Effector memory CD4-positive, alpha-beta T cell (primary cell): ENCODE measurements around the gene IL1R1.
A peak's percentile ranks its signal among the peaks of the same experiment; 100 is the strongest.
"Not testable (repeated sequence)": the region's sequence is repeated elsewhere in the genome, so short reads cannot be mapped to it uniquely, and the experiment has no call there.

Source experiments
- DNase-seq, 3 donors: peaks; one replicate each; pipeline ENCODE4 v3.0.0-alpha.2; 2020
- H3K27ac ChIP-seq: 2 replicates; pipeline ENCODE4 v1.7.0; 2013; ENCODE audit warnings: mild to moderate bottlenecking, low read length, moderate library complexity; ENCODE audit not compliant: insufficient read depth, poor library complexity, severe bottlenecking
- H3K27me3 ChIP-seq: replicated peaks from 2 replicates; pipeline ENCODE4 v1.7.0; 2013; ENCODE audit warnings: mild to moderate bottlenecking, low read length; ENCODE audit not compliant: insufficient read depth, control insufficient read depth, poor library complexity, severe bottlenecking
- H3K36me3 ChIP-seq: 2 replicates; pipeline ENCODE4 v1.7.0; 2013; ENCODE audit warnings: mild to moderate bottlenecking, low read length, moderate library complexity; ENCODE audit not compliant: control insufficient read depth, insufficient read depth
- H3K4me1 ChIP-seq: 2 replicates; pipeline ENCODE4 v1.7.0; 2013; ENCODE audit warnings: low read length, mild to moderate bottlenecking; ENCODE audit not compliant: control insufficient read depth, insufficient read depth, poor library complexity, severe bottlenecking
- H3K4me3 ChIP-seq: 2 replicates; pipeline ENCODE4 v1.7.0; 2013; ENCODE audit warnings: low read length, low read depth, mild to moderate bottlenecking; ENCODE audit not compliant: insufficient read depth, poor library complexity, severe bottlenecking
- H3K9me3 ChIP-seq: 2 replicates; pipeline ENCODE4 v1.7.0; 2013; ENCODE audit warnings: mild to moderate bottlenecking, low read length, moderate library complexity; ENCODE audit not compliant: control insufficient read depth

Gene IL1R1

GRCh38 chr2:102101849-102102635, 40.5 kb upstream of the IL1R1 start:
- DNase-seq = no peak
- Histone ChIP-seq H3K27me3 (no peaks in the 10 kb centered on the region), H3K9me3 (no peaks in the 10 kb centered on the region), H3K36me3 (no peaks in the 10 kb centered on the region), H3K27ac (no peak overlapping the region), H3K4me3 (no peak overlapping the region), H3K4me1 (no peaks in the 10 kb centered on the region)

DNA sequence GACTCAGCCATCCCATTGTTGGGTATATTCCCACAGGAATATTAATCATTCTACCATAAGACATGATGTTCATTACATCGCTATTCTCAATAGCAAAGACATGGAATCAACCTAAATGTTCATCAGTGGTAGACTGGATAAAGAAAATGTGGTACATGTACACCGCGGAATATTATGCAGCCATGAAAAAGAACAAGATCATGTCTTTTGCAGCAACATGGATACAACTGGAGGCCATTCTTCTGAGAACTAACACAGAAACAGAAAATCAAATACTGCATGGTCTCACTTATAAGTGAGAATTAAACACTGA, 40.0 kb upstream of the IL1R1 start:
- H3K9me3 ChIP-seq, H3K4me1 ChIP-seq, H3K4me3 ChIP-seq, H3K36me3 ChIP-seq, DNase-seq, H3K27ac ChIP-seq, H3K27me3 ChIP-seq: not testable (repeated sequence)

GRCh38 chr2:102103284-102103683, 39.3 kb upstream of the IL1R1 start:
- Histone ChIP-seq H3K27me3 (no peaks in the 10 kb centered on the region), H3K36me3 (no peaks in the 10 kb centered on the region), H3K9me3 (no peaks in the 10 kb centered on the region), H3K27ac (no peak overlapping the region), H3K4me3 (no peak overlapping the region), H3K4me1 (no peaks in the 10 kb centered on the region)
- no peak for DNase-seq

GRCh38 chr2:102103992-102104871, 38.3 kb upstream of the IL1R1 start:
- Histone ChIP-seq H3K36me3 (no peaks in the 10 kb centered on the region), H3K27ac (no peak overlapping the region), H3K9me3 (no peaks in the 10 kb centered on the region), H3K4me1 (no peaks in the 10 kb centered on the region), H3K4me3 (peak overlapping the region; percentile 26), H3K27me3 (no peaks in the 10 kb centered on the region)
- DNase-seq = peak in 2 of 3 donors; percentile 1 to 9

DNA sequence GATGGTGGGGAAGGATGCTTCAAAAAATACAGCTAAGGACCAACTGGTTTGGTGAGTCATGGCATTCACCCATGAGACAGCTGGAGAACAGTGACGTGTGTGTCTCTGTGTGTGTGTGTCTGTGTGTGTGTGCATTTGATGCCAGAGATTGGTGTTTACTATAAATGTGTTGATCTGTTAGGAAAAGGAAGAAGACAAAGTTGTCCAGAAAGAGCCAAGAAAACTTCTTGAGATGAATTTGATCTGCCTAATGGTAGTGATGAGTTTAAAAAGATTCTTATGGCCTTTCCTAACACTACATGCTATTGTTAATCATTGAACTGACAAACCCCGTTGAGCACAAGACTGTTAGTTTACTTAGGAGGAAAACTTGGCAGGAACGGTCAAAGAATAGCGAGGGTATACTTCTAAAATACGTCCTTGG, 36.4 kb upstream of the IL1R1 start:
- H3K4me1 ChIP-seq = no peaks in the 10 kb centered on the region
- no peaks in the 10 kb centered on the region for H3K9me3 ChIP-seq
- H3K27ac ChIP-seq = no peak overlapping the region
- H3K36me3 ChIP-seq = no peaks in the 10 kb centered on the region
- no peaks in the 10 kb centered on the region for H3K27me3 ChIP-seq
- no peak for DNase-seq
- H3K4me3 ChIP-seq = no peak overlapping the region

- not testable (repeated sequence) for H3K4me1 ChIP-seq, H3K4me3 ChIP-seq, H3K27ac ChIP-seq, H3K36me3 ChIP-seq, H3K9me3 ChIP-seq, DNase-seq, H3K27me3 ChIP-seq
These were observed 35.5 kb upstream of the IL1R1 start for GRCh38 chr2:102106813-102107740.

DNA sequence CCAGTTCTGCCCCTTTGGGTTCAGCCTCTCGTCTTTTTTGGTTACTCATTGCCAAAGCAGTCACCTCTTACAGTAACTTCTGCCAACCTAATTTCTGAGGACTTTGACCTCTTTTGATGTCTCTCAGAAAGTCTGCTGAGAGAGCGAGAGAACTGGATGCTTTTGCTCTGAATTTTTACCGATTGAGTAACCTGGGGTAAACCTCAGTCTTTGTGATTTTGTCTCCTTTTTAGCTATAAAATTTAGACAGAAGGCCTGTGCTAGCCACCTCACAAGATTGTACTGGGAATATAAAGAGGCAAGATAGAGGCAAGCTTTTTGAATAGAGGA, 34.8 kb upstream of the IL1R1 start:
- H3K27me3 ChIP-seq = no peaks in the 10 kb centered on the region
- no peak for DNase-seq
- H3K4me3 ChIP-seq = no peak overlapping the region
- no peaks in the 10 kb centered on the region for H3K36me3 ChIP-seq
- no peaks in the 10 kb centered on the region for H3K4me1 ChIP-seq
- H3K27ac ChIP-seq = no peak overlapping the region
- no peaks in the 10 kb centered on the region for H3K9me3 ChIP-seq

DNA sequence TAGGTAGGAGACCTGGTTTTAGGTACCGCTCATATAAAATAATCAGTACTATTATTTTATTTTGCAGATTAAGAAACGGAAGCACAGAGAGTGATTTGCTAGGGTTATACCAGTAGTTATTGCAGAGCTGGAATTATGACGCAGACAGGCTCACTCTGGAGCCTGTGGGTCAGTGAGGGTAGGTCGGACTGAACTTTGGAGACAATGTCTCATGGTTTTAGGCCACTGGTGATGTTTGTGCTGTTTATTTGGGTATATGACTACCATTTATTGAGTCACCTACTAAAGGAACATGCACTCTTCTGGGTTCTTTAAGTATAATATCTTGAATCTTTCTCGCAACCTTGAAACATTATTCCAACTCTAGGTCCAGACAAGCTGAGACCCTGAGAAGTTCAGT, 33.5 kb upstream of the IL1R1 start:
- H3K9me3 ChIP-seq = no peaks in the 10 kb centered on the region
- H3K27me3 ChIP-seq = no peaks in the 10 kb centered on the region
- DNase-seq = no peak
- H3K4me3 ChIP-seq = no peak overlapping the region
- peaks cover 3% of the 10 kb centered on the region for H3K4me1 ChIP-seq
- H3K27ac ChIP-seq = no peak overlapping the region
- H3K36me3 ChIP-seq = no peaks in the 10 kb centered on the region

GRCh38 chr2:102110171-102110570, 32.4 kb upstream of the IL1R1 start:
- no peak overlapping the region for H3K27ac ChIP-seq
- no peaks in the 10 kb centered on the region for H3K36me3 ChIP-seq
- H3K9me3 ChIP-seq = no peaks in the 10 kb centered on the region
- H3K4me1 ChIP-seq = peaks cover 3% of the 10 kb centered on the region
- H3K4me3 ChIP-seq = no peak overlapping the region
- no peaks in the 10 kb centered on the region for H3K27me3 ChIP-seq
- DNase-seq = no peak
